ENCODE measurements around the gene NEUROD4.
"Not testable (repeated sequence)": the region's sequence is repeated elsewhere in the genome, so short reads cannot be mapped to it uniquely, and the experiment has no call there.

Gene NEUROD4

GRCh38 chr12:54977857-54978256 lies 41.9 kb upstream of the NEUROD4 start:
- no peak overlapping the region for H3K4me3 ChIP-seq (replicated peaks; ENCODE audit: low read depth, low read length)
- TF ChIP-seq CTCF (IDR thresholded peaks at IDR 0.05; ENCODE audit: low read depth, low read length, missing control alignments), result no peak
- DNase-seq (ENCODE audit: extremely low read depth, low read depth), result no peak

- TF ChIP-seq CTCF (IDR thresholded peaks at IDR 0.05; ENCODE audit: low read depth, low read length, missing control alignments), result no peak
- DNase-seq (ENCODE audit: extremely low read depth, low read depth), result no peak
- no peak overlapping the region for H3K4me3 ChIP-seq (replicated peaks; ENCODE audit: low read depth, low read length)
Measured at GRCh38 chr12:54980341-54980740, 39.4 kb upstream of the NEUROD4 start.

- no peak overlapping the region for H3K4me3 ChIP-seq (replicated peaks; ENCODE audit: low read depth, low read length)
- DNase-seq (ENCODE audit: extremely low read depth, low read depth), result no peak
- no peak for TF ChIP-seq CTCF (IDR thresholded peaks at IDR 0.05; ENCODE audit: low read depth, low read length, missing control alignments)
Measured at GRCh38 chr12:54981796-54982195, 38.0 kb upstream of the NEUROD4 start.

GRCh38 chr12:54983536-54984101 lies 36.2 kb upstream of the NEUROD4 start:
- TF ChIP-seq CTCF (IDR thresholded peaks at IDR 0.05; ENCODE audit: low read depth, low read length, missing control alignments), result no peak
- DNase-seq (ENCODE audit: extremely low read depth, low read depth), result no peak
- H3K4me3 ChIP-seq (replicated peaks; ENCODE audit: low read depth, low read length), result no peak overlapping the region

GRCh38 chr12:54984658-54985376 lies 35.0 kb upstream of the NEUROD4 start, which contains the start of gene TESPA1:
Gene TESPA1, minus strand, starts transcription at chr12:54984762. Its CDS starts 10,200 bp downstream, at chr12:54974562.
- H3K4me3 ChIP-seq (replicated peaks; ENCODE audit: low read depth, low read length), result no peak within 1 kb of the TSS
- TF ChIP-seq CTCF (IDR thresholded peaks at IDR 0.05; ENCODE audit: low read depth, low read length, missing control alignments), result no peak
- DNase-seq (ENCODE audit: extremely low read depth, low read depth), result no peak

- not testable (repeated sequence) for H3K4me3 ChIP-seq (replicated peaks; ENCODE audit: low read depth, low read length); DNase-seq (ENCODE audit: extremely low read depth, low read depth)
Measured at GRCh38 chr12:54986773-54987172, 33.0 kb upstream of the NEUROD4 start.

- TF ChIP-seq CTCF (IDR thresholded peaks at IDR 0.05; ENCODE audit: low read depth, low read length, missing control alignments), result no peak
- H3K4me3 ChIP-seq (replicated peaks; ENCODE audit: low read depth, low read length), result no peak overlapping the region
- DNase-seq (ENCODE audit: extremely low read depth, low read depth), result no peak
Measured at GRCh38 chr12:54987611-54988231, 32.1 kb upstream of the NEUROD4 start.

Data from HFF-Myc (cell line).